ENCODE data around the gene TRMT1.

- TF ChIP-seq CTCF (IDR thresholded peaks at IDR 0.05), result no peak
- no peak for TF ChIP-seq POLR2A (IDR thresholded peaks at IDR 0.05)
These were observed 42.2 kb downstream of the TRMT1 start for GRCh38 chr19:13074378-13074777.
